ENCODE data around the gene GRM8. TPM values are rescaled to one million over a fixed set of nuclear protein-coding genes. Genes with fewer than 3 reads are reported as not detected.
"Not testable (repeated sequence)": the region's sequence is repeated elsewhere in the genome, so short reads cannot be mapped to it uniquely, and the experiment has no call there.

The GRM8 gene
- total RNA-seq, 1 experiment from 2014 or later: 1.8 TPM

DNA sequence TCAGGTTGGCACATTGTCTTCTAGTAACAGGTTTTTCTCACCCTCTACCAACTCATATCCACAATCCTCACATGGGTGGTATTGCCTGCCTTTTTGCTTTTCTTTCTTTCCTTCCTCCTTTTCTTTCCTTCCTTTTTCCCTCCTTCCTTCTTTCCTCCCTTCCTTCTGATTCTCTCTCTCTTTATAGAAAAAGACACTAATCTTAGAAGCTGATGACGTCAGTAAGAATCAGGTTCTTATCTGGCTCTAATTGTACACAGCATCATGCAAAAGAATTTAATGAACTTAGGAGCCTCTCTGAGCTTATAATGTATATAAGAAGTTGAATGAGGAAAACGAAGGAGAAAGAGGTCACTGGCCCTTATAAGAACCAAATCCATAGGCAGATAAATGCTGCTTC lies 328.3 kb downstream of the GRM8 start:
- H3K79me1 ChIP-seq (ENCODE audit: insufficient read depth, low read depth, low read length, poor library complexity, severe bottlenecking): no peaks in the 10 kb centered on the region
- no peak overlapping the region for H3K56ac ChIP-seq (ENCODE audit: insufficient read length, low read depth, low read length)
- no peak overlapping the region for H3K27ac Mint-ChIP-seq
- H3K4ac ChIP-seq (ENCODE audit: low read depth, low read length): no peak overlapping the region
- H3K9ac ChIP-seq (ENCODE audit: extremely low read depth, insufficient read length, low read length): no peak overlapping the region
- no peak overlapping the region for H4K8ac ChIP-seq (replicated peaks; ENCODE audit: insufficient read length, low read depth, low read length)
- no peak overlapping the region for H4K5ac ChIP-seq (ENCODE audit: insufficient read length, low read depth, low read length)
- no peak overlapping the region for H2AFZ ChIP-seq (ENCODE audit: low read length)
- no peak overlapping the region for H2BK5ac ChIP-seq (ENCODE audit: insufficient read length, low read length)
- H3K4me1 ChIP-seq (ENCODE audit: insufficient read depth, low read length): no peaks in the 10 kb centered on the region
- H2BK15ac ChIP-seq (ENCODE audit: low read depth, low read length): no peak overlapping the region
- H3K27me3 Mint-ChIP-seq (ENCODE audit: low read depth): peaks cover 15% of the 10 kb centered on the region
- no peaks in the 10 kb centered on the region for H3K9me3 Mint-ChIP-seq
- H3K23me2 ChIP-seq (ENCODE audit: insufficient read length, low read depth, low read length, poor library complexity, severe bottlenecking): no peaks in the 10 kb centered on the region
- no peaks in the 10 kb centered on the region for H4K20me1 ChIP-seq (ENCODE audit: control insufficient read depth, insufficient read depth, insufficient read length)
- DNase-seq: no peak
- no peak overlapping the region for H2BK12ac ChIP-seq (ENCODE audit: insufficient read length, low read depth, low read length)
- H3K4me3 Mint-ChIP-seq: no peak overlapping the region
- H3K27me3 ChIP-seq (ENCODE audit: insufficient read depth, low read length): no peaks in the 10 kb centered on the region
- no peak overlapping the region for H3K14ac ChIP-seq (ENCODE audit: insufficient read depth, low read length)
- no peaks in the 10 kb centered on the region for H3K4me1 Mint-ChIP-seq
- no peak overlapping the region for H3K23ac ChIP-seq (ENCODE audit: insufficient read length, low read depth, low read length)
- H2BK120ac ChIP-seq (ENCODE audit: low read depth, low read length, poor library complexity, severe bottlenecking): no peak overlapping the region
- no peak overlapping the region for H3K27ac ChIP-seq (ENCODE audit: insufficient read length, low read depth, low read length)
- no peak overlapping the region for H4K91ac ChIP-seq (ENCODE audit: insufficient read length, low read depth, low read length)
- WGBS (ENCODE audit: extremely low coverage, insufficient read length, low lambda C conversion rate): no CpG with 5 or more reads among the region's 2 CpGs
- H3T11ph ChIP-seq (ENCODE audit: low read length): no peak overlapping the region
- no peak overlapping the region for H3K4me2 ChIP-seq (ENCODE audit: insufficient read depth, insufficient read length, low read length)
- H2AK5ac ChIP-seq (ENCODE audit: insufficient read length, low read length): no peak overlapping the region
- no peak overlapping the region for H2BK20ac ChIP-seq (ENCODE audit: low read depth, low read length, poor library complexity, severe bottlenecking)
- no peaks in the 10 kb centered on the region for H3K79me2 ChIP-seq (ENCODE audit: insufficient read depth, low read length)
- no peaks in the 10 kb centered on the region for H3K9me3 ChIP-seq (ENCODE audit: control insufficient read depth, low read depth, low read length)
- TF ChIP-seq, protein P1, sequence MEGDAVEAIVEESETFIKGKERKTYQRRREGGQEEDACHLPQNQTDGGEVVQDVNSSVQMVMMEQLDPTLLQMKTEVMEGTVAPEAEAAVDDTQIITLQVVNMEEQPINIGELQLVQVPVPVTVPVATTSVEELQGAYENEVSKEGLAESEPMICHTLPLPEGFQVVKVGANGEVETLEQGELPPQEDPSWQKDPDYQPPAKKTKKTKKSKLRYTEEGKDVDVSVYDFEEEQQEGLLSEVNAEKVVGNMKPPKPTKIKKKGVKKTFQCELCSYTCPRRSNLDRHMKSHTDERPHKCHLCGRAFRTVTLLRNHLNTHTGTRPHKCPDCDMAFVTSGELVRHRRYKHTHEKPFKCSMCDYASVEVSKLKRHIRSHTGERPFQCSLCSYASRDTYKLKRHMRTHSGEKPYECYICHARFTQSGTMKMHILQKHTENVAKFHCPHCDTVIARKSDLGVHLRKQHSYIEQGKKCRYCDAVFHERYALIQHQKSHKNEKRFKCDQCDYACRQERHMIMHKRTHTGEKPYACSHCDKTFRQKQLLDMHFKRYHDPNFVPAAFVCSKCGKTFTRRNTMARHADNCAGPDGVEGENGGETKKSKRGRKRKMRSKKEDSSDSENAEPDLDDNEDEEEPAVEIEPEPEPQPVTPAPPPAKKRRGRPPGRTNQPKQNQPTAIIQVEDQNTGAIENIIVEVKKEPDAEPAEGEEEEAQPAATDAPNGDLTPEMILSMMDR (conservative IDR thresholded peaks at IDR 0.05): no peak
- H3K18ac ChIP-seq (ENCODE audit: insufficient read length, low read depth, low read length): no peak overlapping the region
- no peaks in the 10 kb centered on the region; a peak in 1 of 7 replicates for H3K36me3 Mint-ChIP-seq (ENCODE audit: insufficient read depth in 1 of 3, low read depth in 3 of 3)

GRCh38 chr7:126911627-126912026 lies 341.1 kb downstream of the GRM8 start:
- H2BK120ac ChIP-seq (ENCODE audit: low read depth, low read length, poor library complexity, severe bottlenecking); H3K27ac ChIP-seq (ENCODE audit: insufficient read length, low read depth, low read length); DNase-seq; H2AK5ac ChIP-seq (ENCODE audit: insufficient read length, low read length); H3K23me2 ChIP-seq (ENCODE audit: insufficient read length, low read depth, low read length, poor library complexity, severe bottlenecking); H2BK5ac ChIP-seq (ENCODE audit: insufficient read length, low read length); H3K9me3 Mint-ChIP-seq; H4K5ac ChIP-seq (ENCODE audit: insufficient read length, low read depth, low read length); H2BK15ac ChIP-seq (ENCODE audit: low read depth, low read length); H3K79me1 ChIP-seq (ENCODE audit: insufficient read depth, low read depth, low read length, poor library complexity, severe bottlenecking); H2BK12ac ChIP-seq (ENCODE audit: insufficient read length, low read depth, low read length); H3K27me3 Mint-ChIP-seq (ENCODE audit: low read depth); H4K8ac ChIP-seq (replicated peaks; ENCODE audit: insufficient read length, low read depth, low read length); H3K36me3 Mint-ChIP-seq (ENCODE audit: insufficient read depth in 1 of 3, low read depth in 3 of 3); H3K23ac ChIP-seq (ENCODE audit: insufficient read length, low read depth, low read length); H2AFZ ChIP-seq (ENCODE audit: low read length); H3K56ac ChIP-seq (ENCODE audit: insufficient read length, low read depth, low read length); H3K4me1 Mint-ChIP-seq; H3K79me2 ChIP-seq (ENCODE audit: insufficient read depth, low read length); H3K4ac ChIP-seq (ENCODE audit: low read depth, low read length); H3K18ac ChIP-seq (ENCODE audit: insufficient read length, low read depth, low read length); H3K4me2 ChIP-seq (ENCODE audit: insufficient read depth, insufficient read length, low read length); H2BK20ac ChIP-seq (ENCODE audit: low read depth, low read length, poor library complexity, severe bottlenecking); H3K4me1 ChIP-seq (ENCODE audit: insufficient read depth, low read length); H3K4me3 Mint-ChIP-seq; H3K27me3 ChIP-seq (ENCODE audit: insufficient read depth, low read length); H3T11ph ChIP-seq (ENCODE audit: low read length); H3K9me3 ChIP-seq (ENCODE audit: control insufficient read depth, low read depth, low read length); H4K91ac ChIP-seq (ENCODE audit: insufficient read length, low read depth, low read length); H3K9ac ChIP-seq (ENCODE audit: extremely low read depth, insufficient read length, low read length); H4K20me1 ChIP-seq (ENCODE audit: control insufficient read depth, insufficient read depth, insufficient read length); H3K27ac Mint-ChIP-seq; H3K14ac ChIP-seq (ENCODE audit: insufficient read depth, low read length): not testable (repeated sequence)
- no CpG with 5 or more reads among the region's 4 CpGs for WGBS (ENCODE audit: extremely low coverage, insufficient read length, low lambda C conversion rate)

All from H9 (cell line).